Suppressor macrophage treated with lipopolysaccharide for 1 hour (primary cell): ENCODE data around the gene PPP1R14C.
A peak's percentile ranks its signal among the peaks of the same experiment; 100 is the strongest.

Experiments
- DNase-seq, 3 donors: peaks; one replicate each; pipeline ENCODE4 v3.0.0-alpha.2; 2020 to 2022

Gene PPP1R14C

DNA sequence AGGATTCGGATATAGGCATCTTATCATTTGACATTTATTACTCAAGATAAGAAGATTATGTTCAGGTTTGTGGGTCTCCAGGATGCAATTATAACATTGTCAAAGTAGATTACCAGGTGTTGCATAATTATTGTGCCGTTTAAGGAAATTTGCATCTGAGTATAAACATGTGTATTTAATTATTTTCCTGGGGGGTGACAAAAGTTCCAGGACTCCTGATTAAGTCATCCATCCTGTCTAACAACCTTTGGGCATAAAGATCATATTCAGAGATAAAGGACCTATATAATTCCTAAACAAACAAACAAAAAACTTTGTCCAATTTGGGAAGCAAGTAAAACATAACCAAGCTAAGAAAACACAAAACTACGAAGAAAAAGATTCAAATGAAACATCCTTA lies 3.3 kb upstream of the PPP1R14C start:
- no peak for DNase-seq

DNA sequence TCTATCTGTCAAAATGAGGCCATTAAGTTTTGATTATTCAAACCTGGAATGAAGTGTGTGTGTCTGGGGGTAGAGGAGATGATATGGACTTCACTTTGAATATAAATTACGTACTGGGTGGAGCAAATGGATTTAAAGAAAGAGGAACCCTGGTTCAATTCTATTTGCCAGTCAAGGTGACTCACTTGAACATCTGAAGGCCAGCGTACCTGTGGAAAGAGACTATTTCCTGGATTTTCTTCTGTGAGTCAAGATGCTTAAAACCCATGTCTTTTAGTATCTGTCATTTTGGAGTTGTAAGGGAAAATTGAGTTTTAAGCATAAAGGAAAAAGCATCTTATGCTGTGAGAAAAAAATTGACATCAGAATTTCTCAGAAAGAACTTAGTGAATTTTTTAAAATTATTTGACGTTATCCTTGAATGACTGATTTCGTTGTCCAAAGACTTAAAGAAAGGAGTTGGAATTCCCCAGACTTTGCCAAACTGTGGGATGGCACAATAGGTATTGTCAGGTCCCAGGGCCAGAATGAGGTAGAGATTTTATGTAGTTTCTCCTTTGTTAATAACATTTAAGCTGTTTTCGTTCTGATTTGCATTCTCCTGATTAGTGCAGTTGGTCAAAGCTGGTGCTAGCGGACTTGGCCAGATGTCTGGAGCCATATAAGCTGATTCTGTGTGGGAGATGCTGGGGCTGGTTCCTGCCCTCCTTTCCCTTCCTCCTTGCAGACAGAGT lies 2.4 kb upstream of the PPP1R14C start:
- DNase-seq, result no peak

DNA sequence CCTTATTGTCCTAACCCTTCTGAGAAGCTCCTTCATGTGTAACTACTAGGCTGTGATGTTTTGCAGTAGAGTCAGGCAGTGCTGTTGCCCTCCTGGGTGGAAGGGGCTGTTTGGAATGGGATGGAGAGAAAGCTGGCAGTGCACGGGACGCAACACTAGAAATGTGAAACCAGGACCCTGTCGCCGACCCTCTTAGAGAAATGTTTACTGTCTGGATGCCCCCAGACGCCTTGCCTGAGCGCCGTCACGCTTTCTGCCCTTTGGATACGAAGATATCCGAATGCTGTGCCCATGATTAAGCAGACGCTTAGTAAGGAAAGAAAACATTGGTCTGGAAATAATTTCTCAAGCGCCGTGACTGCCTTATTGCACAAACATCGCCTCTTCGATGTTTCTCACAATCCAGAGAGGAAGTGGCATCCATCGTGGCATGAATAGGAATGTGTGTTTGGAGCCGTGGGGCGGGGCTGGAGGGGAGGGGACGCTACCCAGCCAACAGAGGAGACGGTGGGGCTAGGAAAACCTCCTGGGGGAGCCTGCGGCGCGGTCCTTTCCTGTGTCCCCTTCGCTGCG lies 661 bp upstream of the PPP1R14C start:
- peak; percentile 75 to 85 (median 79) for DNase-seq

DNA sequence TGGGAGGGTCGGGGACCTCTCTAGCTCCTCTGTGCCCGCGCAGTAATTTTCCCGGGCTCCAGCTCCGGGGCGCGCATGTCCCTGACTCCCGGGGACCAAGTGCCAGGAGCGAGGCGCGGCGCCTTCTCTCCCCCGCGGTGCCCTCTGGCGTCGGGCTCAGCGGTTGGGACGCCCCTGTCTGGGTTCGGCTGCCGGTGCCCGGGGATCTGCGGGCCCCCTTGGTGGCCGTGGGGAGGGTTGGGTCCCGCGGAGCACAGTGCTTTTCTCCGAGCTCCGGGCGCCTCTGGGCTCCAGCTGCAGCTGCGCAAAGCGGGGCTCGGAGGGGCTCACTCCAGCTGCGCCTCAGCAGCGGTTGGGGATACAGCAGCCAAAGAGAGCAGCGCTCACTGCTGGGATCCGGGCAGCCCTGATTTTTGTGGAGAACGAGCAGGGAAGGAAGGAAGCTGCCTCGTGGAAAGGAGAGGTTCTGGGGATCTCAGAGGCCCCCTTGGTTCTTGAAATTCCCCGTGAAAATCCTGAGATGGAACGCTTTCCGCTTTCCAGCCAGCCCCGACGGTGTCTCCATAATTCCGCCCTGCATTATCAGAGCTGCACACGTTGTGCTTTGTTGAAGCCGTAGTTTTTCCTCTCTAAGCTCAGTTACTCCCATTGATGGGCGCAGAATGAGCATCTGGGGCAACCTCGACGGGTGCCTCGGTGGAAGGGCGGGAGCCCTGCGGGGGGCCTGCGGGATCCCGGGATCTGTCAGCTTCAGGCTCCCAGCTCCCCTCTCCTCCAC lies 861 bp downstream of the PPP1R14C start:
- peak in 1 of 3 donors; percentile 53 for DNase-seq

DNA sequence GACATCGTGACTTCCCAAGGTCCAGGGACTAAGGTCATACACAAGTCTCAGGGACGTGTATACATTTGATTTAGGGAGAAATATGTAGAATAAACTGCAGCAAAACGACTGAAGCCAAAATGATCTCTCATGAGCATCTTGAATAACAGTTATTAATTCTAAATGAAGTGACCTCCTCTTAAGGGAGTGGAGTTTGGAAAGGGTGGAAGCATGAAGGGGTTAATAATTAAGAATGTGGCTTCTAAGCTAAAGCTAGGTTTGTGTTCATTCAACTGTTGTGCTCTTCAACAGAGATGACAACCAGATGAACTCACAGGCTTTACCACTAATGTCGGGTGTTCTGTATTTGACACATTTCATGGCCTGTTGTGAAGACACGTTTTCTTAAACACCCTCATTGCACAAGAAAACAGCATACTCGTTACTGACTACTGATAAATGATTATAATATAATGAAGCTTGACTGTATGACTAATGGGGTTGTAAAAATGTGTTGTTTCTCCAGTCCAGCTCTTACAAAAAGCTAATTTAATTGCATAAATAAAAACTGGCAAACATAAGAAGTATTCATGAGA lies 1.5 kb downstream of the PPP1R14C start:
- no peak for DNase-seq

DNA sequence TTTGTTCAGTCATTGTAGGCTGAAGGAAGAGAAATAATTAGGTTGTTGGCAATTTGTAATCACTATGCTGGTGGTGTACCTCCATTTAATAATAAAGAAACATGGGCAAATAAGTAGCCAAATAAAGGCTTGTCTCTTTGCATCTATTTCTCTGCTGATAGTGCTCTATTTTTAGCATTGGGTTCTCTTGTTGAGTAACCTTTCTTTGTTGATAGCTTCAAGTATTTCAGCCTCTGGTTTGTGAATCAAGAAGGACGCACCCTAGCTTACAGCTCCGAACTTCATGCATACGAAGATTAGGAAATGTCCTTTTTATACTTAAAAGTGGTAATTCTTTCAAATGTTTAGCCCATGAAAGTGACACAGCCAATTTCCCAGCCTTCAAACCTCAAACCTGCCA lies 2.6 kb downstream of the PPP1R14C start:
- DNase-seq, result no peak

DNA sequence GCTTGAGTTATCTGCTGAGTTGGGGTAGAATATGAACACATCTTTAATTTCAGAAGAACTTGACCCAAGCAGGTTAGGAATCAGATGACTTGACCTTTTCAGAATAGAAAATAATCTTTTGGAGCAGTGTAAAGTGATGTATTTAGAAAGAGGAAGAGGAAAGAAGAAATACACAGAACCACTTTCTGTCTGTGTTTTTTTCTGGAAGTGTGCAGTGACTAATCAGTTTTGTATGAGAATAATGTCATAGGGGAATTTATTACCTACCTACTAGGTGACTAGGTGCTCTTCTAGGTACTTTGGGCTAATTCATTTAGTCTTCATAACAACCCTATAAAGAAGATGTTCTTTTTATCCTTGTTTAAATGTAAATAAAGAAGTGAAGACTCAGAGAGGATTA lies 3.0 kb downstream of the PPP1R14C start:
- DNase-seq, result peak; percentile 28 to 76 (median 65)

DNA sequence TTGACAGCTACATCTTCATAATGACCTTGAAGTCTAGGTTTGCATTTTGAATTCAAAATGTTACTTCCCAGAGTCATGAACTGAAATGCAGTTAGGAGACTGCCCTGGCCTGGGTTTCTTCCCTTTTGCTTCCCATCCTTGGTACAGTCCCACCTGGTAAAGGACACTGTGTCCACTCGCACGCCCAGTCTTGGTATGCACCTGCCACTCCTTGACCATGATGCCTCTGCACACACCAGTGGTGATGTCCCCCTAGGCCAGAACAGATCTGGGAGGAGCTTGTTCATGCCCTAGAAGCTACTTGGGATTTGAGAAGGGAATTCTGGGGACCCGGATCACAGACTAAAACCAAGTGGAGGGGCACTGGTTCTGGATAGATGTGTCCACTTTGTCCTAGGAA lies 3.6 kb downstream of the PPP1R14C start:
- no peak for DNase-seq

DNA sequence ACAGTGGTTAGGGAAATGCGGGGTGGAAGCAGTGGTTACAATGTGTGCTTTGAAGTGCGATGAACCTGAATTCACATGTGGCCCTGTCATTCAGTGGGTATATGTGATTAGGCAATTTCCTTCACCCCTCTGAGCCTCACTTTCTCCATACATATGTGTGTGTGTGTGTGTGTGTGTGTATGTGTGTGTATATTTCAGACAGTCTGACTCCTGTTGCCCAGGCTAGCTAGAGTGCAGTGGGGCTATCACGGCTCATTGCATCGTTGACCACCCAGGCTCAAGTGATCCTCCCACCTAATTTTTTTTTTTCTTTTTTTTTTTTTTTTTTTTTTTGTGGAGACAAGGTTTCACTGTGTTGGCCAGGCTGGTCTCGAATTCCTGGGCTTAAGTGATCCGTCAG lies 6.3 kb downstream of the PPP1R14C start:
- no peak for DNase-seq

DNA sequence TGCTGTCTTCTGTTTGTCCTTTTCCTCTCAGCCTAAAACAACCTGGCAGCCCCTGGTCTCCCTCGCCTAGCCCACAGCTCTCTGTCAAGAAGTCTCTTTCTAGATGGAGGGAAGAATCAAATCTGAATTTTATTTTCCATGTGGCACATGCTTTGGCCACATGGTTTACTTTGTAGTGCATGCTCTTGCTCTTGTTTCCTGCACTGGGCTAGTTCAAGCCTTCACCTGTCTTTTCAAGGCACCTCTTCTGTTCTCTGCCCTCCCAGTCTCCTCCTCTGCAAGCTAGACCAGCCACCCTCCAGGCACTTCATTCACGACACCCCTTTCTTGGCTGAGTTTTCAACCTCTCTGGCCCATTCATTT lies 7.6 kb downstream of the PPP1R14C start:
- DNase-seq, result no peak

DNA sequence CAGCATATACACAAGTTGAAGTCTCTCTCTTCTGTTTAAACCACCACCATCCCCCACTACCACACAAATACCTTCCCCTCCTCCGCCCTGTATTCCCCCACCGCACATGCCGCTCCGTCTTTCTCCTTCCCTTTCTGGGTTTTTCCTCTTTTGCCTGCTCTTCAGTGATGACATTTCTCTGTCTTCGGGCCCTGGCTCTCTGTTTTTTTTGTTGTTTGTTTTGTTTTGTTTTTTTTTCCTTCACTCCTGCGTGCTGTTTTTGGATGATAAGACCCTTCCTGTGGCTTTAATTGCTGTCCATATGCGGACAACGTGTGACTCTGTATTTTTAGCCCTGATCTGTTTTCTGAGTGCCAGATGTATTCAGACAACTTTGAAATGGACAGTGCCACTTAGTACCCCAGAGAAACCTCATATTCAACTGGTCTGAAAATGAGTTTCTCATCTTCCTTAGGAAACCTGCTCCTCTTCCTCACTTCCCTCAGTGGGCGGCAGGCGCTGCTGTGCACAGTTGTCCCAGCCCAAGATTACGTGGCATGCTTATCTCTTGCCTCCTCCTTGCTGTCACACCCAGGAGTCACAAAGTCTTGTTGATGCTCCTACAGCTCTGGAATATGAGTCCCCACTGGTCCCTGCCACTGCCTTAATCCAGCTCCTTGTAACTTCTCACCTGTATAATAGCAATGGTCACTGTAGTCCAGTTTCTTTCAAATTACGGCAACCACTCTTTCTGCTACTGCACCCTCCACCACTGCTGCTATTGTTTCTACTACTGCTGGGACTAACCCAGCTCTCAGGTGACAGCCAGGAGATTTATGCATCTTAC lies 8.2 kb downstream of the PPP1R14C start:
- peak in 1 of 3 donors; percentile 28 for DNase-seq

DNA sequence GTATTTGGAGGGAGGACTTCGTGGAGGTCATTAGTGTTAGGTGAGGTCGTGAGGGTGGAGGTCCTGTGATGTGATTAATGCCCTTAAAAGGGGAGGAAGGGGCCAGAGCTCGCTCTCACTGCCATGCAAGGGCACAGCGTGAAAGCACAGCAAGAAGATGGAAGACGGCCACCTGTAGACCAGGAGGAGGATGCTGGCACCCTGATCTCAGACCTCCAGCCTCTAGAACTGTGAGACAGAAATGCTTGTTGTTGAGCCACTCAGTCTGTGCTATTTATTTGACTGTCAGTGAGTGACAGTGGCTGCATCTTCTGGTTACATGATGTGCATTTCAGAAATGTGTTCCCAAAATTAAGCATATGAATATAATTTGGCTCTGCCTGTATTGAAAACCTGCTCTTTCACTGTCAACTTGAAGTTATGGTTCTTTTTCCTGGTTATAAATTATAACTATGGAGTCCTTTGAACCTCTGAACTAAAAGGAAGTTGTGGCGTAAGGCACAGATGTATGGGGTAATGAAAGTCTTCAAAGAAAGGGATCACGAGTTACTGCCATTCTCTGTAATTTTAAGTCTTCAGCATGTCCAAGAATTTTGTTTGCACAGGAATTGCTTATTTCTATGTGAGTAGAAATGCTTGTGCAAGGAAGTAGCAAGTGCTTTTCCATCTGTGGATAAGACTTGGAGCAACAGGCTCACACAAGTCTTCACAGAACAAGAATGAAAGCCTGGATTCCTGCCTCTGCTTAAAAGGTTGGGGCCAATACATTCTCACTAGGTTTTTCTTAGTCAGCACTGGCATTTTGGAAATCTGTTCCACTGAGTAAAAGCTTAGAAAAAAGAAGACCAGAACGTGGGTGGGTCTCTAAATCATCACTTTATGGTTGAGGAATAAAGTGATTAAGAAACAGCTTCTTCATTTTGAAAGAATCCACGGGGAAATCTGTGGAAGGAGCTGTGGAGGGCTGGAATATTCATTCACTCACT lies 10.3 kb downstream of the PPP1R14C start:
- peak; percentile 52 to 63 (median 59) for DNase-seq

DNA sequence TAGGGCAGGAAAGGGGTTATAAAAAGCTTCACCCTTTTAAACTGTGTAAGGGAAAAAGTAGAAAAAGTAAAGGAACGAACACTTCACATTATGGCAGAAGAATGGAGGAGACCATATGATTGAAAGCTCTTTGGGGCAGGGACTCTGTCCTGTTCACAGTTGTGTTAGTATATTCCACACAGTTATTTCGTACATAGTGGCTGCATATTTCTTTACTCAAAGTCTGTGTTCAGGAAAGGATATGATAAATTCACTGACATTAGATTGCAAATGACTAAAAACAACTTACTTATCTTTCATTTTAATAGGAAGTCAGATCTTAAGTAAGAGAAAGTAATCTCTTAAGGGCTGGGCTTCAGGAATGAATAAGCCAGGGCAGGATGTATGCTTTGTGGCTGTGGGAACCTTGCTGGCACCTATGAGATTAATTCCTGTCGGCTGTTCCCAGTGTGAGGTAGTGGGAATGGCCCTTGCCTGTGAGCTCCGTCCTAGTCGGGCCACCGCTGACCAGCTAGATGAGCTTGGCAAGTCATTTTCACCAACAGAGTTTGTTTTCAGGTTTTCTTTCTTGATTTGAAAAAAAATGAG lies 11.2 kb downstream of the PPP1R14C start:
- DNase-seq, result no peak

DNA sequence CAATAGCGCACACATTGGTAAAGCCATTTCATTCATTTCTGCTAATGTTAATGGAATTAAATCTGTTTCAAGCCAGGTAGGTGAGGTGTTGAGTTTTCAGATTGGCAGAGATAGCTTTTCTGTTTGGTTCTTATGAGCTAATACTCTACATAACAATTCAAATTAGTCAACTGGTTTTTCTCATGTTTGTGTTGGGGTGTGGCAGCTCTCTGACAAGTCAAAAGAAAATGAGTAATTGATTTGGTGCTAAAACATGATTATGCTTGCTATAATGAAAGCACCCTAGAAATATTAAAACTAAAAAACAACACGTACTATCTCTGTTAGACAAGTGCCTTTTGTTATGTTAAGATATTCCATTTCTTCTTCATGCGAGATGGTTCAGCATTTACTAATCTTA lies 13.6 kb downstream of the PPP1R14C start:
- no peak for DNase-seq

DNA sequence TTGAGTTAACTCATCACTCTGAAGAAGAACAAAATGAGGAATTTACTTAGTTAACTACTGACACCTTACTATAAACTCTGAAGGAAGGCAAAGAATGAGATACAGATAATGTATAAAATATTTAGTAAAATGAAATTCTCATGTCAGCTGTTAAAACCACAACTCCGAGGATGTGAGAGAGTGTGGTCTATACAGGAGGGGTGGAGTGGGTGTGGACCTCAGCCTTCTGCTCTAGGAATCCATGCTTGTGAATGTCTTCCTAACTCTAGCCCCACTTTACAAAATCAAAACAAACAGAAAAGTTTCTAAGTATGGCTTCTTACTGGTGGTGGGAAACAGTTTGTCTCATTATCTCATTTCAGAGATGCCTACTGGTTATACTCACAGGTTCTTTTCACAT lies 14.2 kb downstream of the PPP1R14C start:
- no peak for DNase-seq

DNA sequence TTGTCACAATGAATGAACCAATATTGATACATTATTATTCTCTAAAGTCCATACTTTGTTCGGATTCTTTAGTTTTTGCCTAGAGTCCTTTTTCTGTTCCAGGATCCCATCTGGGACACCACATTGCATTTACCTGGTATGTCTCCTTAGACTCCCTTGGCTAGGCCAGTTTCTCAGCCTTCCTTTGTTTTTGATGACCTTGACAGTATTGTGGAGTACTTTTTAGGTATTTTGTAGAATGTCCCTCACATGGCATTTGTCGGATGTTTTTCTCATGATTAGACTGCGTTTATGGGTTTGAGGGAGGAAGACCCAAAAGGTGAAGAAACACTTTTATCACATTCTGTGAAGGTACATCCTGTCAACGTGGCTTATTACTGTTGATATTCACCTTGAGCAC lies 16.9 kb downstream of the PPP1R14C start:
- DNase-seq, result no peak

DNA sequence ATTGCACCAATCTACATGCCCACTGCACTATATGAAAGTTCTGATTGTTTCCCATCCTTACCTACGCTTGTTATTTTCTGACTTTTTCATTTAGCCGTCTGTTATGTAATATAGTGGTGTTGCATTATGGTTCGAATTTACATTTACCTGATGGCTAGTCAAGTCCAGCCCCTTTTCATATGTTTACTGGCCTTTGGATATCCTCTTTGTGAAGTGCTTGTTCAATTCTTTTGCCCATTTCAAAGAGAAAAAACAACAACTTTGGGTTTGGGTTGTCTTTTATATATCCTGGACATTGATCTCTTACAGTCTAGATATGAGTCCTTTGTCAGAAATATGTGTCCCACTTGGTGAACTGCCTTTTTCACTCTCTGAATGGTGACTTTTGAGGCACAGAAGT lies 21.1 kb downstream of the PPP1R14C start:
- DNase-seq, result no peak

DNA sequence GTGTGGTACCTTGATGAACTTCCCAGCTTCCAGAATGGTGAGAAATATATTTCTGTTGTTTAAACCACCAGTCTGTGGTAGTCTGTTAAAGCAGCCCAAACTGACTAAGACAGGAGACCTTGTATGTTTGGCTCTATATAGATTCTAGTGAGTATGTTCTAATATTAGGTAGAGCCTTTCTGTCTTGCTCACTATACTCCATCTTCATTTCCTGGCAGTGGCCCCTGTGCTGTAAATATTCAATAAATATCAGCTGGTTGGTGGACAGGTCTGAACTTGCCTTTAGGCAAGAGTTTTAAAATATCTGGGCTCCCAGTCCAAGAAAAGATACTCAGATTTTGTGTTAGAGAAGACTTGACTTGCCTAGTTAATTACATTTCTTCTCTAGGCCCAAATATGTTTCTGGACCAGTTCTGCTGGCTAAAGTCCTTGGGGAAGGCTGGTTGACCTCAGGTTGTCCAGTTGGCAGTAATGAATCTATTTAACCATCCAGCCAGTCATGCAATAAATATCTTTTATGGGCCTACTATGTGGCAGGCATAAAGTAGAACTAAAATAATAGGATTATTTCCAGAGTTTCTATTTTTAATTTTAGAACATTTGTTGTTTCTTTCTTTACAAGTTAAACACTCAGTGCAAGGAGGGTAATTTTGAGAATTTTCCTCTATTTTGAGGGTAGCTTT lies 22.3 kb downstream of the PPP1R14C start:
- DNase-seq, result no peak

DNA sequence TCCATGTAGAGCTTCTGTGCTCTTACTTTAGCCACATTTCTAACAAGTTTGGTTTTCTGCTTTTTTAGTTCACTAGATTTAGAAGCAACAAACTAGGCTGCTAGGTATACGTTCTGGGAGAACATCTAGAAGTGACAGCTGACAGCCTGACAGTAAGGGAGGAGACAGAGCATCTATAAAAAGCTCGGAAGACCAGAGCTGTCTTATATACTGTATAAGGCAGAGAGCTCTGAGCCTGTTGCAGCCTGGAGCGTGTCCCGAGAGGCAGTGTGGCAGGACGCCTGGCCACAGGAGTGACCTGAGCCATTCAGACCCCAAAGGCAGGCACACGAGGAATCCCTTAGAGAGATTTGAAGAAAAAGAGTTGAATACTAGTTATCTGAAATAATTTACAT lies 24.6 kb downstream of the PPP1R14C start:
- no peak for DNase-seq

DNA sequence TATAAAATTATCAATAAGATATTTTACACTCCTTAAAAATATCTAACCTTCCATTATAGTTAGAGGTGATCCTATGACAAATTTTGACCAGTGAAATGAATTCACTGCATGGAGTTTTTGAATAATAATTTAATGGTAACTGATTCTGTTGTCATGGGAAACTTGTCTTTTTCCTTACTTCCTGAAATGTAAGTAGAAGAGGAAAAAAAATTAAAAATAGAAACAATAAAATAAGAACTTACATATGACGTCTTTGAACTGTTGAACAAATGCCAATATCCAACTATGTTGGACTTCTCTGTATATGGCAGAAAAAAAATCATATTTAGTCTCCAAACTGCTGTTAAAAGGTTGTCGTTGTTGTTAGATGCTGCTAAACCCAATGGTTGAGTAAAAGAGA lies 26.3 kb downstream of the PPP1R14C start:
- DNase-seq, result peak in 2 of 3 donors; percentile 37 to 61

DNA sequence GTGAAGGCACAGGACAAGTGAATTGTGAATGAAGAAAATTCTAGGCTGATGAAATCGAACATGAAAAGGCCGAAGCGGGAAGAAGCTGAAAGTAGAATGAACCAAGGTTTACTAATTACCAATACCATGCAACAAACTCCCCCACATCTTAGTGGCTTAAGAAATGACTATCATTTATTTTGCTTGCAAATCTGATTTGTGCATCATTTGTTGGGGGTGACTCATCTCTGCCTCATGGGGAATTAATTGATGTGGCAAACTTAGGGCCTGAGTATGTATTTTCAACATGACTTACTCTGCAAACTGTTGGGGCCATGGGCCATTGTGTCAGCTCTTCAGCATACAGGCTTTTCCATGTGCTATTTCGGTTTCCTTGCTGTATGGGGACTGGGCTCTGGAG lies 26.8 kb downstream of the PPP1R14C start:
- peak; percentile 77 to 91 (median 83) for DNase-seq
